ENCODE measurements around the gene DNAI2. TPM values are rescaled to one million over a fixed set of nuclear protein-coding genes. Genes with fewer than 3 reads are reported as not detected.

Gene DNAI2
- total and polyA plus RNA-seq, 12 donors: 0.06 to 0.26 (median 0.14) TPM; not detected in 9

DNA sequence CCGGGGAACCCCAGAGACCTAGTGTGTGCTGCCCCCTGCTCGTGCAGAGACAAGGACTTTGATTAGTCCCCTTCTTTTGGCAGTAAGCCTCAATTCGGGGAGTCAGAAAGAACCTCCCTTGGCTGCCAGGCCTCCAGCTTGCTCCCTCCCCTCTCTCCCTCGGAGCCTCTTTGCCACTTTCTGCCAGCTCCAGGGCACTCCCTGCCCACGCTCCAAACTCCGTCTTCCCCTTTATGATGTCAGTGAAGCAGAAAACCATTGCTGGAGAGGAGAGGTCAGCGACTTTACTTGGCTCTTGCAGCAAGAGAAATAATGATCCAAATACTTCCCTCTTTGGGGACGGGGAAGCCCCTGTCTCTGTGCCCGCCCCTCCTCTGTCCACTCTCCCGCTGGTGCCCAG is 32.6 kb upstream of the DNAI2 start:
- Histone ChIP-seq H3K36me3 (replicated peaks in 1 of 2) (no peaks in the 10 kb centered on the region), H3K27ac (peak overlapping the region in 1 of 5 donors; percentile 68), H3K27me3 (no peaks in the 10 kb centered on the region), H3K9me3 (replicated peaks in 1 of 3) (no peaks in the 10 kb centered on the region), H3K4me1 (replicated peaks in 1 of 2) (peaks cover 0 to 5% of the 10 kb centered on the region in 2 donors), H3K4me3 (no peak overlapping the region)
- no peak for TF ChIP-seq POLR2A (IDR thresholded peaks at IDR 0.05)
- TF ChIP-seq, protein P1, sequence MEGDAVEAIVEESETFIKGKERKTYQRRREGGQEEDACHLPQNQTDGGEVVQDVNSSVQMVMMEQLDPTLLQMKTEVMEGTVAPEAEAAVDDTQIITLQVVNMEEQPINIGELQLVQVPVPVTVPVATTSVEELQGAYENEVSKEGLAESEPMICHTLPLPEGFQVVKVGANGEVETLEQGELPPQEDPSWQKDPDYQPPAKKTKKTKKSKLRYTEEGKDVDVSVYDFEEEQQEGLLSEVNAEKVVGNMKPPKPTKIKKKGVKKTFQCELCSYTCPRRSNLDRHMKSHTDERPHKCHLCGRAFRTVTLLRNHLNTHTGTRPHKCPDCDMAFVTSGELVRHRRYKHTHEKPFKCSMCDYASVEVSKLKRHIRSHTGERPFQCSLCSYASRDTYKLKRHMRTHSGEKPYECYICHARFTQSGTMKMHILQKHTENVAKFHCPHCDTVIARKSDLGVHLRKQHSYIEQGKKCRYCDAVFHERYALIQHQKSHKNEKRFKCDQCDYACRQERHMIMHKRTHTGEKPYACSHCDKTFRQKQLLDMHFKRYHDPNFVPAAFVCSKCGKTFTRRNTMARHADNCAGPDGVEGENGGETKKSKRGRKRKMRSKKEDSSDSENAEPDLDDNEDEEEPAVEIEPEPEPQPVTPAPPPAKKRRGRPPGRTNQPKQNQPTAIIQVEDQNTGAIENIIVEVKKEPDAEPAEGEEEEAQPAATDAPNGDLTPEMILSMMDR (IDR thresholded peaks at IDR 0.05): no peak
- intact Hi-C loops (cut with DNase I): no loop called here
- peak in 4 of 7 donors; percentile 38 to 56 (median 47) for DNase-seq
- 58 to 75% (median 61%) methylated on average over 8 to 10 of the region's 10 CpGs for WGBS, 4 donors

GRCh38 chr17:74241847-74242246 is 32.2 kb upstream of the DNAI2 start:
- Histone ChIP-seq H3K9me3 (replicated peaks in 1 of 3) (no peaks in the 10 kb centered on the region), H3K4me1 (replicated peaks in 1 of 2) (peaks cover 0 to 5% of the 10 kb centered on the region in 2 donors), H3K27me3 (no peaks in the 10 kb centered on the region), H3K27ac (no peak overlapping the region), H3K4me3 (no peak overlapping the region), H3K36me3 (replicated peaks in 1 of 2) (no peaks in the 10 kb centered on the region)
- intact Hi-C loops (cut with DNase I): no loop called here
- WGBS, 4 donors: 82 to 89% (median 87%) methylated on average over 2 of the region's 2 CpGs
- no peak for DNase-seq
- no peak for TF ChIP-seq POLR2A (IDR thresholded peaks at IDR 0.05)
- TF ChIP-seq, protein P1 (IDR thresholded peaks at IDR 0.05): no peak

GRCh38 chr17:74243013-74243755 is 30.9 kb upstream of the DNAI2 start:
- Histone ChIP-seq H3K4me1 (replicated peaks in 1 of 2) (peaks cover 0 to 5% of the 10 kb centered on the region in 2 donors), H3K9me3 (replicated peaks in 1 of 3) (no peaks in the 10 kb centered on the region), H3K27me3 (no peaks in the 10 kb centered on the region), H3K27ac (no peak overlapping the region), H3K36me3 (replicated peaks in 1 of 2) (no peaks in the 10 kb centered on the region), H3K4me3 (no peak overlapping the region)
- peak in 4 of 7 donors; percentile 56 to 79 (median 70) for DNase-seq
- TF ChIP-seq, protein P1 (IDR thresholded peaks at IDR 0.05): no peak
- TF ChIP-seq POLR2A (IDR thresholded peaks at IDR 0.05): no peak
- intact Hi-C loops (cut with DNase I): no loop called here
- 65 to 82% (median 77%) methylated on average over 7 to 13 of the region's 13 CpGs for WGBS, 4 donors

DNA sequence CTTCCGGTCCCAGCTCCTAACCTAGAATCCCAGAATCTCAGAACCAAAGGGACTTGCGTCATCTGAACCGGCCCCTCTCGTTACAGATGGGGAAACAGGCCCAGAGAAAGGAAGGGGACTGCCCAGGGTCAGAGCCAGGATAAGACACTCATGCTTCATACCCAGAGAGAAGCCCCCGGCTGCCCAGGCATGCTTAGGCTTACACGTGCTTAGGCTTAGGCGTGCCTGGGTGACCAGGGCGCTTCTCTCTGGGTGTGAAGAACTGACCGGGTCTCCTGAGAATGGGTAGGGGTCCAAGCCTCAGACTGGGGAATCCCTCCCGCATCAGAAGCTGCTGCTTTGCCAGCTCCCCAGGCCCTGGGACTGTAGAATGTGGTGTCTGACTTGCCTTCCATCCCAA is 29.9 kb upstream of the DNAI2 start:
- Histone ChIP-seq H3K4me1 (replicated peaks in 1 of 2) (peaks cover 0 to 5% of the 10 kb centered on the region in 2 donors), H3K36me3 (replicated peaks in 1 of 2) (no peaks in the 10 kb centered on the region), H3K27me3 (no peaks in the 10 kb centered on the region), H3K4me3 (no peak overlapping the region), H3K9me3 (replicated peaks in 1 of 3) (no peaks in the 10 kb centered on the region), H3K27ac (no peak overlapping the region)
- 87 to 94% (median 93%) methylated on average over 8 to 10 of the region's 10 CpGs for WGBS, 4 donors
- intact Hi-C loops (cut with DNase I): no loop called here
- TF ChIP-seq, protein P1 (IDR thresholded peaks at IDR 0.05): no peak
- no peak for TF ChIP-seq POLR2A (IDR thresholded peaks at IDR 0.05)
- DNase-seq: no peak
